GM19455 (cell line): ENCODE results near the gene TST.

ENCODE experiments used
- ATAC-seq: cut with Tn5 transposase; IDR thresholded peaks from one replicate; pipeline ENCODE4 v1.9.1; 2021; ENCODE audit not compliant: unreplicated experiment

Gene TST

DNA sequence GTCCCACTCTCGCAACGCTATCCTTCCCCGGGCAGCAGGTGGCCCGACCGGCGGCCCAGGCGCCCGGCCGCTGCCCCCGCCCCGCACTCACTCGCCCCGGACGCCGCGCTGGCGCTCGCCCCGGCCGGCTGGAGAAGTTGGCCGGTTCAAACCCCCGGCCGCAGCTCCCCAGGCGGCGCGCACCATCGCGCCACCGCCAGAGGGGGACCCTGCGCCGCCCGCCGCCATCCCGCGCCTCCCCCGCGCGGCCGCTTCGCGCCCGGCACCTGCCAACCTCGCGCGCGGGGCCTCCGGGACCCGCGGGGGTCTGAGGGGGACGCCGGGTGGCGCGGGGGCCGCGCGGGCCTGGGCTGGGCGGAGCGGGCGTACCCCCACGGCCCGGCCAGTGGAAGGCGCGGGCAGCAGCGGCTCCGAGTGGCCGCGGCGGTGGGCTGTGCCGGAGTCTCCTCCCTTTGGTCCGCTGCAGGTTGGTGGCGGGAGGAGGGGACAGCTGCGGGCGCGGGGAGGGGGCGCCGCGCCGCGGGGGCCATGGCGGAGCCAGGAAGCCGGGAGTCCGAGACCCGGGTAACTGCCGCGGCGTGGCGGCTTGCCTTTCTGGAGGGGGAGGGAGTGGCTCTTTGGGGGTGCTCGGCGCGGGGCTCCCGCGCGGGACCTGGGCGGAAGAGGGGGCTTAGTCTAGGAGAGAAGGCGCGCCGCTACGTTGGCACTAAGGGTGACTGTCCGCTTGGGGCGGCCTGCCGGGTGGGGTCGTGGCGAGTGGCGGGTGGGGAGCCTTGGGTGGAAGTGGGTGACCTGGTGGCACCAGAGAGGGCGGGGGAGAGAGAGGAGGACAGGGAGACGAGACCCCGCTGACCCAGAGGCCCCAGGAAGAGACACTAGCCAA, at the start of gene TST, which contains the start of gene MPST:
Gene TST, minus strand, starts transcription at position 139 of the 883 bp plus-strand sequence. CDS start 715 bp downstream, outside the sequence.
Gene MPST, plus strand, starts transcription at position 434 of the 883 bp plus-strand sequence. Its CDS starts 95 bp downstream, at position 529.
- peak; percentile 66 for ATAC-seq

DNA sequence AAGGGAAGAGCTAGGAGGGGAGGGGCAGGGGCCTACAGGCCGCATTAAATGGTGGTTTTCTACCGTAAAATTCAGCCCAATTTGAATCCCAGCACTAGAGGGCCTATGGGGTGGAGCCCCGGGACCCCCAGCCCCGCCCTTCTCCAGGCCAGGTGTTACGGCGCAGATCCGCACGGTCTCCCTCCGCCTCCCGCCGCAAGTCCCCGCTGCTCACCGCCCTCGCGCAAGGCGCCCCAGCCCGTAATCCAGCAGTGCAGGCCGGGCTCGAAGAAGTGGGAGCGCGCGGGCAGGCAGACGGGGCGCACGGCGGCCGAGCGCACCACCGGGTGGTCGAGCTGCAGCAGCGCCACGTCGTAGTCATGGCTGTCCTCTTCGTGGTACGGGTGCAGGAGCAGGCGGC, 49.6 kb upstream of the TST start:
- ATAC-seq: no peak

GRCh38 chr22:37067428-37067827, 48.2 kb upstream of the TST start:
- no peak for ATAC-seq

GRCh38 chr22:37065961-37066360, 46.7 kb upstream of the TST start:
- ATAC-seq: no peak

DNA sequence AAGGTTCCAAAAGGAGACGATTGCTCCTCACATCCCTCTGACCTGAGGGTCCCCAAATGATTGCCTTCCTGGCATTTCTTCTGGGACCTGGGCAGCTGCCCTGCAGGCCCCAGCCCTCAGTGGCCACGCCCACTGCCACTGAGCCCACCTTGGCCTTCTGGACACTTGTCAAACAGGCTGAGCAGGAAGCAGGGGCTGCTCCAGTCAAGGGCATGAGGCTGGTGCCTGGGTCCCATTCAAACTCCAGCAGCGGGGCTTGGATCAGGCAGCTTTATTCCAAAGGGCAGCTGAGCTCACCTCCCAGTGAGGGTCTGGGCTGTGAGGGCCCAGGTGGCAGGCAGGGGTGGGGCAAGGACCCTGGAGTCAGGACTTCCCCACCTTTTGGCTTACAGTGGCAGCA, 45.9 kb upstream of the TST start:
- no peak for ATAC-seq

DNA sequence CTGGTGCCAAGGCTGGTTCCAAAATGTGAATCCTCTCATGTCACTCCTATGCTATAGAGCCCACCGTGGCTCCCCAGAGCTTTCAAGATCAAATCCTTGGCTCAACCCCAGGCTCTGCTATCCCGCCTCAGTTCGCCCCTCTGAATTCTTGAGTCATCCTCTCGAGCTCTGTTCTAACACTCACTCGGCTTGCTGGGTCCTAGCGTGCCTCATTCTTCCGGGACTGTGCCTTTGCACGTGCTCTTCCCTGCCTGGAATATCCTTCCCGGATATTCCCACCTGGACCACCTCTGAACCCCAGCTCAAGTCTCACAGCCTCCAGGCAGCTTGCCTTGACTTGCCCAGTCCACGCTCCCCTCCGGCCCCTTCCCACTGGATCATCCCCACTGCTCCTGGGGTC, 45.3 kb upstream of the TST start:
- no peak for ATAC-seq

- no peak for ATAC-seq
Measured at GRCh38 chr22:37063431-37064420, 44.5 kb upstream of the TST start.

GRCh38 chr22:37062702-37063381, 43.6 kb upstream of the TST start:
- ATAC-seq: no peak

- no peak for ATAC-seq
Measured at GRCh38 chr22:37062376-37062675, 43.1 kb upstream of the TST start.

- no peak for ATAC-seq
Measured at GRCh38 chr22:37061611-37062375, 42.5 kb upstream of the TST start.

- ATAC-seq: no peak
Measured at GRCh38 chr22:37060801-37061610, 41.8 kb upstream of the TST start.

DNA sequence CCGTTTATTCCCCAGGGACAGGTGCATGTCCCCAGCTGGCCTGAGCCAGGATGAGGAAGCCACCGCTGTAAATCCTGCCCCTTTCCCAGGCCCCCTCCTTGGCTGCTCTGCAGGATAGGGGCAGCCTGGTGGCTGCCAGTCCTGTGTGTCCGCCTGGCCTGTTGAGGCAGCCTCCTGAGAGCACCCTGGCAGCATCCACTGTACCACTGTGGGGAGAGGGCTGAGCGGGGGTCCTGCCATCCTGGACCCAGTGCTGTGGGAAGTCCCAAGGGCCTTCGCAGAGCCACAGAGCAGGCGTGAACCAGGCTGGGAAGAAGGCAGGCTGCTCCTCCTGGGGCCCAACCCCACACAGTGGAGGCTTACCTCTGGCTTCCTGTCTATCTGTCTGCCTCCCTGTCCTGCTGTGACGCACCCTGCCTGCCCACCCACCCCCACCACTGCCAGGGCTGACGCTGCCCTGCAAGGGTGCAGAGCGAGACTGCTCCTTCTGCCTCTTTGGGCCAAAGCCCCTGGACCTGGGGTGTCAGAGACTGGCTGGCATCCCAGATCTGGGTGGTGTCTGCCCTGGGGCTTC, 40.7 kb upstream of the TST start:
- no peak for ATAC-seq

GRCh38 chr22:37058917-37059701, 39.9 kb upstream of the TST start:
- ATAC-seq: no peak

DNA sequence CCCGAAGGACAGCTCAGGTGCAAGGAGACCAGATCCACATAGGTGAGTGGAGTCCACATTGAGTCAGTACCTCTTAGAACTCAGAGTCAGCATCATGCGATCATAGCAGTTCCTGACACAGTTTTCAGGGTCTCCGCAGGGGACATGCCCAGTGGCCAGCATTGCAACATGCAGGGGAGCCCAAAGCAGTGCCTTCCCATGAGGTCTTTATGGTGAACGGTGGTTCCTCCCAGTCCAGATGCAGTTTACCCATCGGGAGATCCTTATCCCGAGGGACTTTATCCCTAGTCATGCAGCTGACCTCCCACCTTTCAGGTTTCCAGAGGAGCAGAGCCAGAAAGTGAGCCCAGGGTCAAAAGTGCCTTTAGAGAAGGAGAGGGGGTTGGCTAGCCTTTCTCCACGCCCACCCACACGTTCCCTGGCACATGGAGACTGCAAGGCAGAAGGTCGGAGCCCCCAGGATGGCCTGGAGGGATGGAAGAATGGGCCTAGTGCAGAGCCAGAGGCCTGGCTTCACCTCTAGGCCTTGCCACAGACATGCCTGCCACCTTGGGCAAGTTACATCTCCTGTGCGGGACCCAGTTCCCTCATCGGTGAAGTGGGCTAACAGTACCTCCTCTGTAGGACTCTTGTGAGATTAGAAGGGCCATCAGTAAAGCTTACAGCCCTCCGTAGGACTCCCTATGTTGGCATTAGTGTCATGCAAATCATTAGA, 38.7 kb upstream of the TST start:
- ATAC-seq: no peak

GRCh38 chr22:37057226-37057625, 38.0 kb upstream of the TST start:
- no peak for ATAC-seq

GRCh38 chr22:37056246-37056645, 37.0 kb upstream of the TST start:
- no peak for ATAC-seq

DNA sequence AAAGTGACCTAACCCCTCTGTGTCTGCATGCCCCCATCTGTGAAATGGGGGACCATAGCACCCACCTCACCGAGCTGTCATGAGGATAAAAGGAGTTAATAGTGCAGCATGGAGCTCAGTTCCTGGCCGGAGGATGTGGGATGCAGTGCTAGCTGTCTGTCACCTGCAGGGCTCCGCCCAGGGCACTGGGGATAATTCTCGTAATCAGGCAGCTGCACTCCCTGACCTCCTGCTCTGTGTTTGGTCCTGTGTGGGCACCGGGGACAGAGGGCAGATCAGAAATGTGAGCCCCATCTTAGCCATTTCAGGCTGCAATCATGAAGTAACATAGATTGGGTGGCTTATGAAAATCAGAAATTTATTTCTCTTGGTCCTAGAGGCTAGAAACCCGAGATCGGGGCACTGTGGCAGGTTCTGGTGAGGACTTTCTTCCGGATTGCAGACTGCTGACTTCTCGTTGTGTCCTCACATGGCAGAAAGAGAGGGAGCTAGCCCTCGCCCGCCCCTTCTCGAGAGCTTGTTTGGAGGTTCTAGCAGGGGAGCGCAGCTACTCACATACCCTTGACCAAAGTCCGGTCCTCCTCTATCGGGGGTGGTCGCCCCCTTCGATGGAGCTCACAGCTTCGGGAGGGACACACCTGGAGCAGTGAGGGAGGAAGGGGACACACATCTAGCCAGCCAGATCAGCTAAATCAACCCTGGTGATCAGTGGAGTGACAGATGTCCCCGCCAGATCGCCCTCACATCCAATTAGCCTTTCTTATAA, 35.5 kb upstream of the TST start:
- no peak for ATAC-seq
